Activated gamma-delta T cell treated with Interleukin-2 at 50 U/mL for 16 hours (primary cell): ENCODE measurements around the gene ZSCAN26.

ENCODE experiments used
- DNase-seq: peaks from one replicate; pipeline ENCODE4 v3.0.0-alpha.2; 2020

ZSCAN26 gene

DNA sequence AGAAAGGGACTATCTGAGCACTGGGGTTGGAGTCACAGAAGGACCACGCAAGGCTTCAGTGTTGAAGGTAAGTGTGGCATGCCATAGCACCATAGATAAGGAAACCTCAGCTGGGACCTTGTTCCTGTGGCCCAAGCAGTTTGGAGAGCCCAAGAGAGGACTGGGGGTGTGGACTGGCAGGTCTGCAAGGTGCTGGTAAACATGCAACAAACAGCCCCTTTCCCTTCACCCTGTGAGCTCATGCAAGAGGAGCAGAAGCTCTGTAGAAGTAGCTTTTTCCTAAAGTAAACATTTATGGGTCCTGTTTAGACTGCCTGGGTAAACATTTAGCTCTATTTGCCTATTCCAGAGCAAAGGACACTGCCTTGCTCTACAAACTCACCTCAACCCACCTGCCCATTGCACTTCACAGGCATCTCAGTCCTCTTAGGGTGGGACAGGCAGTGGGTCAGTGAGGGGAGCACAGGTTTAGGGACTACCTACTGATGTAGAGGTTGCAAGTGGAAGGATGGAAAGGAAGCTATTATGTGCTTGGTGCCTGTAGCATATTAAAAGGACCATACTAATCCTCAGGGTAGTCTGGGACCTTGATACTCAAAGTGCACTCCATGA, 57.0 kb downstream of the ZSCAN26 start:
- DNase-seq: no peak

DNA sequence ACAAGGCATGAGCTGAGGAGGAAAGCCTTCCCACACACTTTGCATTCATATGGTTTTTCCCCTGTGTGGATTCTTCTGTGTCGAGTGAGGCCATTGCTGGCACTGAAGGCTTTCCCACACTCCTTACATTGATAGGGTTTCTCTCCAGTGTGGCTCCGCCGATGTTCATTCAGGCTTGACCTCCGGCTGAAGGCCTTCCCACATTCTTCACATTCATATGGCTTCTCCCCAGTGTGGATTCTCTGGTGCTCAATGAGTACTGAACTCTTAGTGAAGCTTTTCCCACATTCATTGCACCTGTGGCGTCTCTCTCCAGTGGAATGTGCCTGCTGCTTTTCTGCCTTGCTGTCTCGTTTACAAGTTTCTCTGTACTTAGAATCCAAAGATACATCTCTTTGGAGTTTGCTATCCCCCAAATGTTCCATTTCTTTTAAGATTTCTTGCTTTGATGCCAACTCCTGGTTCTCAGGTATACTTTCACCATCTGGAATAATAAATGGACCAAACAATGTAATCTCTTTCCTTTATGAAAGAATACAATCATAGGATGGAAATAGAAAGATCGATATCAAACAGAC, 59.5 kb downstream of the ZSCAN26 start:
- no peak for DNase-seq
